HTERT RPE-1 (cell line): ENCODE measurements around the gene BCL2A1.
"Not testable (repeated sequence)": the region's sequence is repeated elsewhere in the genome, so short reads cannot be mapped to it uniquely, and the experiment has no call there.

Source experiments
- in situ Hi-C: fragments of 300-500 bp; cut with MboI; formaldehyde crosslinking; loops from 4 replicates; pipeline ENCODE4 v1.14.3; 2020; ENCODE audit warnings: low sequenced_read_pairs

Gene BCL2A1

DNA sequence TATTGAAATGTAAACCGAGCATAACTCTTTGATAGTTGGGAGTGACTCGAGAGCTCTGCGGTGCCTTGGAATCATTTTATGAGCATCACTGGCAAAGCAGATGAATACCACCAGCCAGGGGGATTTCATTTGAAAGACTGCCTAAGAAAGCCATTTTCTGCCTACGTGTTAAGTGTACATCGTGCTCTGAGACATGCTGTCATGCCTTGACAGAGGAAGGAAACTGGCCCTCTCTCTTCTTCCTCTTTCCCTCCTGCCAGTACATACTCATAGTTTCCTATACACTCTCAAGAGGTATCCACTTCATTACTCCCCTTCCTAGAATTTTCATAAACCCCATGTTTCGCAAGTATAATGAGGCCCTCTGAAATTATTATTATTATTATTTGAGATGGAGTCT is 8.8 kb downstream of the BCL2A1 start:
- in situ Hi-C loops: no loop called here

DNA sequence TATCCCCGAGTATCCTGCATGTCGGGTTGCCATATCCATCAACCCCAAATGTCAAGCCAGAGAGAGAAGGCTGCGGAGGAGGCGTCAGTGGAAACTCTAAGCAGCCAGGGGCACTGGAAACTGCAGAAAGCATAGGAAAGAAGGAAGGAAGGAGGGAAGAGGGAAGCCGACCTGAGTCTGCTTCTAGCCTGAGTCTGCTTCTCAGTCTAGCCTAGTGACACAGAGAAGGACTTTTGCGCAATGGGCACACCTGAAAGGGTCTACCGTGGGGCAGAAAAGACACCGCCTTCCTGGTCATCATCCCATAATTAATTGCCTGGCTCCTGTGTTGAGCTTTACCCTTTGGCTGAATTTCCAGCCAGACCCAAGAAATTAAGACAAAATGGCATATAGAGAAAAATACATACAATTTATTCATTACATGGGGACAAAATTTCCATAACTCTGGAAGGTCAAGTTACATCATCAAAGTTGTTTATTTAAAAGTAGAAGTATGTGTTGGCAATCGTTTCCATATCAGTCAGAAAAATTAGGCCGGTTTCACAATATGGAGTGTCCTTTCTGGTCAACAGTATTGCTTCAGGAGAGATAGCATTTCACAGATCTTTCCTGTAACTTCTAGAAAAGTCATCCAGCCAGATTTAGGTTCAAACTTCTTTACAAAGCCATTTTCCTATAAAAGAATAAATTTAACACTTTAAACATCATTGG is 10.3 kb downstream of the BCL2A1 start:
- in situ Hi-C loops: no loop called here

DNA sequence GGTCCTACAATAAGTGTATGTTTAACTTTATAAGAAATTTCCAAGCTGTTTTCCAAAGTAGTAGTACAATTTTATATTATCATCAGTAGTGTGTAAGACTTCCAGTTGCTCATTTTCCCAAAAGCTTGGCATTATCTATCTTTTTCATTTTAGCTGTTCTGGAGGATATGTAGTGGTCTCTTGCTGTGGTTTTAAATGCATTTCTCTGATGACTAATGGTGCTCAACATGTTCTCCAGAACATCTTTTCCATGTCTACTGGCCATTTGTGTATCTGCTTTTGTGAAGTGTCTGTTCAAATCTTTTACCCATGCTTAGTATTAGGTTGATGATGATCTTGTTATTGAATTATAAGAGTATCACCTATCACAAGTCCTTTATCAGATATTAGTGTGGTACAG is 13.3 kb downstream of the BCL2A1 start:
- in situ Hi-C loops: no loop called here

DNA sequence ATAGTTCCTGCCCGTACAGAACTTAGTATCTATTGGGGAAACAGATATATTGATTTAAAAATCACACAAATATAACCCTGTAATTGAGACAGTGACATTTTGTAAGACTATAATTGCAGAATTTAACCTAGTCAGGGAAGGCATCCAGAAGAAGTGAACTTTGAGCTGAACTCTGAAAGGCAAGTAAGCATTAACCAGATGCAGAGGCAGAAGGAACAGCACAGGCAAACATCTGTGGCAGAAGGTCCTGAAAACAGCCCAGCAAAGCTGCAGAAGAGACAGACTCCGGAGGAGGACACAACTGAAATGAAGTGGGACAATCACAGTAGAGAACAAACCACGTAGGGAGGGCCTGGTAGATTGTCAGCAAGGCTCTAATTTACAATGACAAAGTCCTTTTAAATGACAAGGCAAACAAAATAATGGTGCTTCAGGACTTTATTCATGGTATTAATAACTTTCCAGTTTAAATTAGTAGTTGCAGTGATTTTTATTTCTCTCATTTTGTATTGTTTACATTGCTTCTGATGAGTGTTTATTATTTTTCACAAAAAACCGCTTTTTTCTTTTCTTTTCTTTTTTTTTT is 14.5 kb downstream of the BCL2A1 start:
- in situ Hi-C loops: no loop called here

- in situ Hi-C loops: no loop called here
These were observed 16.3 kb downstream of the BCL2A1 start for GRCh38 chr15:79954661-79955060.

DNA sequence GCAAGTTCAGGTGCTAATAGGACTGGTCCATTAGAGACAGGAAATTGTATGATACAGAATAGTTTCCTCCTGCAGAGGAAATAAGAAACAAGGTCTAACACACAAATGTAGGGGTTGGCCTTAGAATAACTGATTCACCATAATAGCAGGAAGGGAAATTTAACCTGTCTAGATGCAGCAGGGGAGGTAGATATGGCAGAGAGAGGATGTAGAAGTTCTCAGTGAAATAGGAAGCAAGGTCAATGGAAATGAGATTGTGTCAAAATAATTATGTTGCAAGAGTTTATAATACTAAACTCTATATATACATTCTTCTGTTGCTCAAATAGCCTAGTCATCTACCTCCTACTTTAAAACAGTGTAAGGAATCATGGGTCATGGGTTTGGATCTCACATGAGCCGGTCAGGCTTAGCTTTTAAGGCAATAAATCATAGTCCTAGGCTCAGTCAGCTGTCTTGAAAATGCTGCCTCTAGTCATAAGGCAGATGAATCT is 17.0 kb downstream of the BCL2A1 start:
- in situ Hi-C loops: no loop called here

GRCh38 chr15:79952329-79952728 is 18.7 kb downstream of the BCL2A1 start:
- in situ Hi-C loops: no loop called here

DNA sequence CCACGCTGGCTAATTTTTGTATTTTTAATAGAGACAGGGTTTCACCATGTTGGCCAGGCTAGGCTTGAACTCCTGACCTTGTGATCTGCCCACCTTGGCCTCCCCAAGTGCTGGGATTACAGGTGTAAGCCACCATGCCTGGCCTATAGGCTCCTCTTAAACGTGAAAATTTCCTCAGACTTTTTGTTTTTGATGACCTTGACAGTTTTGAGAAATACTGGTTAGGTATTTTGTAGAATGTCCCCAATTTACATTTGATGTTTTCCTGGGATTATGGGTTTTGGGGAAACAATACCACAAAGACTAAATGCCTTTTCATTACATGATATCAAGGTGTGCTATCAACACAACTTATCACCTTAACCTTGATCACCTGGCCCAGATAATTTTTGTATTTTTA is 20.7 kb downstream of the BCL2A1 start:
- in situ Hi-C loops: no loop called here

DNA sequence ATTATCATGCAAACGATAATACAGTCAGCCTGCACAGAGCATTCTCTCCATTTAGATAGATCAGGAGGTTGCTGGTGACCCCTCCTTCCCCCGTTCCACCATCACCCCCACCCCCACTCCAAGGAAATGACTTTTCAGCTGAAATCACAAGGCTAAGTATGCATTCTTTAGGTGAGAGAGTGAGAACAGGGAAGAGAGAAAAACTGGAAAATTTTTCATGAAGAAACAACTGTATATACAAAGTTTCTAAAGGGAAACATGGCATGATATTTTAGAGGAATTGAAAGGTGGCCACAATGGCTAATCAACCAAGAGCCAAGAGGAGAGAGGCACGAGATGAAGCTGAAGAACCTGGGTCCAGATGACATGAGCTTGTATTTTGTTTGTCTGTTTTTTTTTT is 22.2 kb downstream of the BCL2A1 start:
- in situ Hi-C loops: no loop called here

DNA sequence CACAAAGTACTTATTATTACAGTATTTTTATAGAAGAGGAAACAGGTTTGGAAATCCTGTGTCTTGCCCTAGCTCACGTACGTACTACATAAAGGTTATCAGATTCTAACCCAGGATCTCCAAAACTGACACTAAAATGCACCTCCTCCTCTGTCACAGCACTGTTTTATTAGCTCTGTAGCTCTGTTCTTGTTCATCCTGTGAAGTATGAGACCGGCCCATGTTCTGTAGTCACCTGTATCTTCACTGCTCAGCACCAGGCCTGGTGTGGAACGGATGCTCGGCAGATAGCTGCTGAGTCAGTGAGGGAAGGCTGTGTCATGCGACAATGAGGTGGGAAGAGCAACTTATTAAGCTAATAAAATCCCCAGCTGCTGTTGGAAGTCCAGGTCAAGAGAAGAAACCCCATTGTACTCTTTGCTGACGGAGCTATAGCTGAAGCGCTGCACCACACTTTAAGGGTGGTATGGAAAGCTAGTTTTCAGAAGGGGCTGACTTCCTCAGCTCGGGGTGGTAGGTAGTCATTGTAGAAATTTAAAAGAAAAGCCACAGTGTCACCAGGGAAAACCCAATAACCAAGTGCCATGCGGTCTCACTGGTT is 22.8 kb downstream of the BCL2A1 start:
- in situ Hi-C loops: no loop called here

DNA sequence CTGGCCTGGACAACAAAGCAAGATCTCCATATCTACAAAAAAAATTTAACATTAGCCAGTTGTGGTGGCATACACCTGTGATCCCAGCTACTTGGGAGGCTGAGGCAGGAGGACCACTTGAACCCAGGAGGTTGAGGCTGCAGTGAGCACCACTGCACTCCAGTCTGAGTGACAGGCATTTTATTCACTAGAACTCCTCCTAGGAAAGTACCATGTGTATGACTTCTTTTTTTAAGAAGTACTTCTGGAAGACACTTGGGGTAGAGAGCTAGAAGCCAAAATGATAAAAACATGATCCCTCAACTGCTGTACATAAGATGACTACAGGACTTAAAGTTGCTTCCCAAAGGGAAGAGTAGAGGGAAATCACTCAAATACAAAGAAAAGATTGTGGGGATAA is 24.0 kb downstream of the BCL2A1 start:
- in situ Hi-C loops: no loop called here

GRCh38 chr15:79944622-79945021 is 26.4 kb downstream of the BCL2A1 start:
- in situ Hi-C loops: no loop called here

DNA sequence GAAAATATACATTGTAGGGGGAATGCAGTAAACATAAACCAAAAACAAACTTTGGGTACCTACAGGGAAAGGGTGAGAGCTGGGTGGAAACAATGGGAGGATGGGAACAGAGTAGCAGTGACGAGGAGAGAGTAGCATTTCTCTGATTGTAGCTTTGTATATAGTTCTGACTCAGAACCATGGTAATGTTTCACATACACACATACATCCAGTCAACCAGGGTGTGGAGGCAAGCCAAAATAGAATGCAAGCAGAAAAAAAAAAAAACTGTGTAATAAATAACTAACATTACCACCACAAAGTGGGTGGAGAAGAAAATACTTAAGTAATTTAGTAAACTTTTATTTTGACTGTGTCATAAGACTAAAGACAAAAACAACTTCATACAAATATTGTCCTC is 27.2 kb downstream of the BCL2A1 start:
- in situ Hi-C loops: no loop called here

DNA sequence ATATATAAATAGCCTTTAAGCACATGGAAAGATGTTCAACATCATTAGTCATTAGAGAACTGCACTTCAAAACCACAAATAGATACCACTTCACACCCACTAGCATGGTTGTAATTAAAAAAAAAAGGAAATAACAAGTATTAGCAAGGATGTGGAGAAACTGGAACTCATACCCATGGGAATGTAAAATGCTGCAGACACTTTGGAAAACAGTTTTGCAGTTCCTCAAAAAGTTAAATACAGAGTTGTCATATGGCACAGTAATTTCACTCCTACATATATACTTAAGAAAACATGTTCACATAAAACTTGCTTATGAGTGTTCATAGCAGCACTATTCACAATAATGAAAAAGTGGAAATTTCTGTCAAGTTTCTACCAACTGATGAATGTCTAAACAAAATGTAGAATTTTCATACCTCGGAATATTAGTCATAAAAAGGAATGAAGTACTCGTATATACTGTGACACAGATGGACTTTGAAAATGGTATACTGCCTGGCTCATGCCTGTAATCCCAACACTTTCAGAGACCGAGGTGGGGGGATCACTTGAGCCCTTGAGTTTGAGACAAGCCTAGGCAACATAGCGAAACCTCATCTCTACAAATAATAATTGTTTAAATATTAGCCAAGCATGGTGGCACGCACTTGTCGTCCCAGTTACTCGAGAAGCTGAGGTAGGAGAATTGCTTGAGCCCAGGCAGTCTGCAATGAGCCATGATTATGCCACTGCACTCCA is 28.1 kb downstream of the BCL2A1 start:
- in situ Hi-C loops: no loop called here

DNA sequence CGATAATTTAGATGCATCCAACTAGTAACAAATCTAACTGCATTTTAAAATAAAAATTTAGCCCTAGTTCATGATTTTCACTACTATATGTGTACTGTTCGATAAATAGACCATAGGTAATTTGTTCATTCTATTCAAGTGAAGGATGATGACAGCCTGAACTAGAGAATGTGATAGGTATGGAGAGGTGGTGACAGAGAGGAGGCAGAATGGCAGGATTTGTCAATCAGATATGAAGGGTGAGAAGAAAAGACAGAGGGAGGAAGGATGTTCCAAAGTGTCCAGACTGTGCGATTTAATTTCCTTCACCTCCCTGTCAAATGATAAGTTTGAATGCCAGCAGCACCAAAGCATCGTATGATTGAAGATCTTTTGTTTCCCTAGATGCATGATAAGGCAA is 31.6 kb downstream of the BCL2A1 start:
- in situ Hi-C loops: no loop called here

GRCh38 chr15:79938143-79938542 is 32.9 kb downstream of the BCL2A1 start:
- in situ Hi-C loops: no loop called here

DNA sequence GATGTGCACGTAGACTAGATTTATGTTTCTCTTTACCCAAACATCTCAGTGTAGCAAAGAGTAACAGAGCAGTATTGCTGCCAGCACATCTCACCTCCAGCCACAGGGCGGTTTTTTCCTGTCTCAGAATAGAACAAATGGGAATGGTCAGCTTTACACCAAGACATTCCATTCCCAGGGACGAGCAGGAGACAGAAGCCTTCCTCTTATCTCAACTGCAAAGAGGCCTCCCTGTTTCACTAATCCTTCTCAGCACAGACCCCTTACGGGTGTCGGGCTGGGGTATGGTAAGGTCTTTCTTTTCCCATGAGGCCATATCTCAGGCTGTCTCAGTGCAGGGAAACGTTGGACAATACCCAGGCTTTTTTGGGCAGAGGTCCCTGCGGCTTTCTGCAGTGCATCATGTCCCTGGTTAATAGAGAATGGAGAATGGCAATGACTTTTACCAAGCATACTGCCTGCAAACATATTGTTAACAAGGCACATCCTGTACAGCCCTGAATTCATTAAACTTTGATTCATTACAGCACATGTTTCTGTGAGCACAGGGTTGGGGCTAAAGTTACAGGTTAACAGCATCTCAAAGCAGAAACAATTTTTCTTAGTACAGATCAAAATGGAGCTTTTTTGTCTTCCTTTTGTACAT is 35.3 kb downstream of the BCL2A1 start:
- in situ Hi-C loops: not testable (repeated sequence)

DNA sequence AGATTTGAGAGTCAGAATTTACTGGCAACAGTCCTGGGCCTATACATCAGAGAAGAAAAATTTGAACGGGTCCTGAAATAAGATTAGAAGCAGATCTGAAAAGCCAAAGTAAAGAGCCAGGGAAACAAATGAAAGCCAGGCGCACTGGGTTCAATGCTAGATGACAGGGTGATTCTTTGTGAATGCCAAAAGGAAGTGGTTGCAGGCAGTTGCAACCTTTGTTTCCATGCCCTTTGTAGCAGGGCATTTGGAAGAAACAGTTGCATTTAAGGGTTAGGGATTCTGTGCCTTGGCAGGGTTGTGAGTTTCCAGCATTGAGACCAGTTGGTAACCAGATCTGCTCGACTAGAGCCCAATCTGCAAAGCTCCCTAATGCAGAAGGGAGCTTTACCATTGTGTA is 37.8 kb downstream of the BCL2A1 start:
- in situ Hi-C loops: no loop called here

DNA sequence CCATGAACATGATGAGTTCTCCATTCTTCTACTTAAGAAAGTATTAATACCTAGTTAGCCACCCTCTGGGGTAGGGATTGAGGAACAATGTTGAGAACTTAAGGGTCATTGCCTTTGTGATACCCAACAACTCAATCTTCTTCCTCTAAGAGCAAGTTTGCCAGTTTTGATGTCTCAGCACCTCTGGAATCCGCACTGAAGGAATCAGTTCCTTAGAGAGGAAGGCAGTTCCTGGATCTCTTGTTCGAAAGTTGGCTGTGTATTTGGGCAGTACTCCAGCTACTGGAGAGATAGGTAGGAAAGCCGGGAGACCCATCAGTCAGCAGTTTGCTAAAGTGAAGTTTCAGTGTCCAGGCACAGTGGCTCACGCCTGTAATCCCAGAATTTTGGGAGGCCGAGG is 38.5 kb downstream of the BCL2A1 start:
- in situ Hi-C loops: no loop called here

- in situ Hi-C loops: no loop called here
These were observed 40.5 kb downstream of the BCL2A1 start for GRCh38 chr15:79930516-79930915.

GRCh38 chr15:79929412-79929811 is 41.6 kb downstream of the BCL2A1 start:
- in situ Hi-C loops: no loop called here
